ENCODE results near the gene ARHGAP27.

- TF ChIP-seq CTCF (IDR thresholded peaks at IDR 0.05; ENCODE audit: poor library complexity) (peak; percentile 76), EZH2 (IDR thresholded peaks at IDR 0.05; ENCODE audit: borderline replicate concordance) (no peak)
These were observed 37.6 kb downstream of the ARHGAP27 start for GRCh38 chr17:45394913-45395568.

Data from hepatocyte (in vitro differentiated cells).